Smooth muscle cell (in vitro differentiated cells): ENCODE data around the gene HOXC4. TPM values are rescaled to one million over a fixed set of nuclear protein-coding genes. Genes with fewer than 3 reads are reported as not detected.
A peak's percentile ranks its signal among the peaks of the same experiment; 100 is the strongest.

Experiments used
- DNase-seq: peaks from one replicate; lab custom pipeline; 2025; ENCODE audit not compliant: unreplicated experiment; lab: John Stamatoyannopoulos, UW
- H2AFZ ChIP-seq: fragments of 200-600 bp; sonication (generic); 2 replicates; pipeline ENCODE4 v1.6.0; 2016; ENCODE audit warnings: antibody characterized with exemption, low read depth, mild to moderate bottlenecking
- H3F3A ChIP-seq: fragments of 200-600 bp; sonication (generic); 2 replicates; pipeline ENCODE4 v1.6.0; 2017; ENCODE audit warnings: antibody characterized with exemption, low read depth
- H3K27ac ChIP-seq: fragments of 200-600 bp; sonication (generic); 2 replicates; pipeline ENCODE4 v1.5.1; 2016; ENCODE audit warnings: low read depth, mild to moderate bottlenecking
- H3K27me3 ChIP-seq: fragments of 200-600 bp; sonication (generic); 2 replicates; pipeline ENCODE4 v1.6.1; 2016; ENCODE audit warnings: low read depth, mild to moderate bottlenecking
- H3K36me3 ChIP-seq: fragments of 200-600 bp; sonication (generic); 2 replicates; pipeline ENCODE4 v1.5.1; 2016; ENCODE audit warnings: low read depth
- H3K4me1 ChIP-seq: fragments of 200-600 bp; sonication (generic); 2 replicates; pipeline ENCODE4 v1.5.1; 2016; ENCODE audit warnings: low read depth
- H3K4me2 ChIP-seq: fragments of 200-600 bp; sonication (generic); 2 replicates; pipeline ENCODE4 v1.6.0; 2016; ENCODE audit warnings: mild to moderate bottlenecking
- H3K4me3 ChIP-seq: fragments of 200-600 bp; sonication (generic); 2 replicates; pipeline ENCODE4 v1.5.1; 2016; ENCODE audit warnings: mild to moderate bottlenecking
- H3K79me2 ChIP-seq: fragments of 200-600 bp; sonication (generic); 2 replicates; pipeline ENCODE4 v1.6.0; 2016; ENCODE audit warnings: low read depth, mild to moderate bottlenecking
- H3K9ac ChIP-seq: fragments of 200-600 bp; sonication (generic); 2 replicates; pipeline ENCODE4 v1.6.0; 2016; ENCODE audit warnings: low read depth
- H3K9me3 ChIP-seq: fragments of 200-600 bp; sonication (generic); replicated peaks from 2 replicates; pipeline ENCODE4 v1.5.1; 2016; ENCODE audit warnings: low read depth
- H4K20me1 ChIP-seq: fragments of 200-600 bp; sonication (generic); 2 replicates; pipeline ENCODE4 v1.6.0; 2016; ENCODE audit warnings: low read depth
- WGBS: methylation state at CpG from one replicate; pipeline ENCODE4 v1.1.7; 2016; ENCODE audit warnings: low lambda C conversion rate; 5-methylcytosine and 5-hydroxymethylcytosine counted together
- polyA plus RNA-seq: library from polyadenylated mRNA; unstranded; fragments of >200 nt; fragmentation: Nextera tagmentation; extraction: Ambion mirVana; gene quantifications from 2 replicates; pipeline ENCODE4 v1.2.1, GENCODE V29; 2016
- total RNA-seq: library from RNA; depleted of rRNA; stranded (reverse); fragments of >200 nt; gene quantifications from 2 replicates; pipeline ENCODE4 v1.2.3, GENCODE V29; 2014
- TF ChIP-seq, protein P1 (sequence below): fragments of 200-600 bp; sonication (generic); IDR thresholded peaks from 2 replicates; pipeline ENCODE4 v1.5.1; 2017; ENCODE audit warnings: borderline replicate concordance, mild to moderate bottlenecking, antibody characterized with exemption; ENCODE audit not compliant: insufficient read depth, poor library complexity, severe bottlenecking

HOXC4 gene
- total and polyA plus RNA-seq, 2 experiments from 2014 or later = 0.49 to 1.2 TPM

DNA sequence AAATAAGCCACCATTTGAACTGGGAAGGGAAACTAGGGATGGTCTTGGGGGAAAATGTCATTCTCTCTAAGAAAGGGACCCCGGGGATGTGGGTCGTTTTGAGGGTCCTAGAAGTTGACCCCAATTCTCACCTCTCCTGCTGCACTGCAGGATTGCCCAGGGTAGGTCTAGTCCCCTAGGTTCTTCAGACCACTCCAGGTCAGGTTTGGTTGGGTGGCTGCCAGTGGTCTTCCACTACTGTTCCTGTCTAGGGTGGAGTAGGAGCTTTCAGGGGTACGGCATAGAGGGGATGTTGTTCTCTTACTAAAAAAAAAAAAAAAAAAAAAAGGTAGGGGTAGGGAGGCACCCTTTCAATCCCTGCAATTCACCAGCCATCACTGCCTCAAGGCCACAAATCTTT lies 37.6 kb upstream of the HOXC4 start:
- no peaks in the 10 kb centered on the region for H3K36me3 ChIP-seq
- H3K9me3 ChIP-seq = no peaks in the 10 kb centered on the region
- no peak overlapping the region for H3K27ac ChIP-seq
- no peak for DNase-seq
- H4K20me1 ChIP-seq = no peaks in the 10 kb centered on the region
- H3F3A ChIP-seq = no peaks in the 10 kb centered on the region
- H3K79me2 ChIP-seq = no peaks in the 10 kb centered on the region
- H2AFZ ChIP-seq = no peak overlapping the region
- 53% methylated on average over 3 of the region's 3 CpGs for WGBS
- H3K27me3 ChIP-seq = peaks cover 90% of the 10 kb centered on the region
- H3K9ac ChIP-seq = no peak overlapping the region
- peak overlapping the region; percentile 82 for H3K4me2 ChIP-seq
- TF ChIP-seq, protein P1, sequence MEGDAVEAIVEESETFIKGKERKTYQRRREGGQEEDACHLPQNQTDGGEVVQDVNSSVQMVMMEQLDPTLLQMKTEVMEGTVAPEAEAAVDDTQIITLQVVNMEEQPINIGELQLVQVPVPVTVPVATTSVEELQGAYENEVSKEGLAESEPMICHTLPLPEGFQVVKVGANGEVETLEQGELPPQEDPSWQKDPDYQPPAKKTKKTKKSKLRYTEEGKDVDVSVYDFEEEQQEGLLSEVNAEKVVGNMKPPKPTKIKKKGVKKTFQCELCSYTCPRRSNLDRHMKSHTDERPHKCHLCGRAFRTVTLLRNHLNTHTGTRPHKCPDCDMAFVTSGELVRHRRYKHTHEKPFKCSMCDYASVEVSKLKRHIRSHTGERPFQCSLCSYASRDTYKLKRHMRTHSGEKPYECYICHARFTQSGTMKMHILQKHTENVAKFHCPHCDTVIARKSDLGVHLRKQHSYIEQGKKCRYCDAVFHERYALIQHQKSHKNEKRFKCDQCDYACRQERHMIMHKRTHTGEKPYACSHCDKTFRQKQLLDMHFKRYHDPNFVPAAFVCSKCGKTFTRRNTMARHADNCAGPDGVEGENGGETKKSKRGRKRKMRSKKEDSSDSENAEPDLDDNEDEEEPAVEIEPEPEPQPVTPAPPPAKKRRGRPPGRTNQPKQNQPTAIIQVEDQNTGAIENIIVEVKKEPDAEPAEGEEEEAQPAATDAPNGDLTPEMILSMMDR = no peak
- peak overlapping the region; percentile 42 for H3K4me3 ChIP-seq
- peaks cover 3% of the 10 kb centered on the region for H3K4me1 ChIP-seq

DNA sequence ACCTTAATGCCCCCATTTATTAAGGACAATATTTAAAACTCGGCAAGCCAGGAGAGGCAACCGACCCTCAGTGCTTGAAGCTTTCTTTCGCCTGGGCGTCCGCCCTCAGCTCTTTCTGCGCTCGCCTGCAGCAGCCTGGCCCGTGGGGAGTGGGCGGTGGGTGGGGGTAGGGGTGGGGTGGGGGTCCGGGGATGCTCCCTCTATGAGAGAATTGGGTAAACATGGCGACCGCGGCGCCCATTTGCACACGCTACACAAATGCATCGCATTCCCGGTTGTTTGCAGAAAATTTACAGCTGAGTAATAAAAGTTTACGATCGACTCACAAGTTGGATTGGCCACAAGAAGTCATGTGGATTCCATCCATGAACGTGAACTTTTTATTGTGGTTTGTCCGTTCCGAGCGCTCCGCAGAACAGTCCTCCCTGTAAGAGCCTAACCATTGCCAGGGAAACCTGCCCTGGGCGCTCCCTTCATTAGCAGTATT lies 37.1 kb upstream of the HOXC4 start:
- H3K36me3 ChIP-seq = no peaks in the 10 kb centered on the region
- WGBS = 5% methylated on average over 24 of the region's 25 CpGs
- peaks cover 3% of the 10 kb centered on the region for H3K4me1 ChIP-seq
- TF ChIP-seq, protein P1 = no peak
- no peaks in the 10 kb centered on the region for H4K20me1 ChIP-seq
- H3F3A ChIP-seq = no peaks in the 10 kb centered on the region
- peaks cover 90% of the 10 kb centered on the region for H3K27me3 ChIP-seq
- H2AFZ ChIP-seq = no peak overlapping the region
- peak overlapping the region; percentile 20 for H3K27ac ChIP-seq
- no peaks in the 10 kb centered on the region for H3K9me3 ChIP-seq
- no peak overlapping the region for H3K9ac ChIP-seq
- H3K4me2 ChIP-seq = peak overlapping the region; percentile 82
- peak overlapping the region; percentile 42 for H3K4me3 ChIP-seq
- H3K79me2 ChIP-seq = peaks cover 4% of the 10 kb centered on the region
- no peak for DNase-seq

DNA sequence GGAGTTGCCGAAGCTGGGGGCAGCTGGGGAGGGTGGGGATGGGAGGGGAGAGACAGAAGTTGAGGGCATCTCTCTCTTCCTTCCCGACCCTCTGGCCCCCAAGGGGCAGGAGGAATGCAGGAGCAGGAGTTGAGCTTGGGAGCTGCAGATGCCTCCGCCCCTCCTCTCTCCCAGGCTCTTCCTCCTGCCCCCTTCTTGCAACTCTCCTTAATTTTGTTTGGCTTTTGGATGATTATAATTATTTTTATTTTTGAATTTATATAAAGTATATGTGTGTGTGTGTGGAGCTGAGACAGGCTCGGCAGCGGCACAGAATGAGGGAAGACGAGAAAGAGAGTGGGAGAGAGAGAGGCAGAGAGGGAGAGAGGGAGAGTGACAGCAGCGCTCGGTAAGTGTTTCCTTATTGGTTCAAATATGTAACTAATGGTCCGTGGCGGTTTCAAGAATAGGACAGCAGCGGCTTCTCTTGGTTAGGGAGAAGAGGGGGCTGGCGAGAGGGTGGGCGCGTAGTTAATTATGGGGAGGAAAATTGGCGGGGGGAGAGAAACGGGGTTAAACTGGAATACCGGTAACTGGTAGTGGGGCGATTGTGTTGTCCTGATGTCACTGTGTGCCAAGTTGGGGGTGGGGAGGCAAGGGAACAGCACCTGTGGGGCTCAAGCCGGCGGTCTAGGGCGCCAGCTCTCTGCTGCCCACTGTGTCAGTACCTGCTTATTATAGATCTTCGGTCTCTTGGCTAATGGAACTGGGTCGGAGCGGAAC lies 36.4 kb upstream of the HOXC4 start:
- Histone ChIP-seq H3K4me3 (peak overlapping the region; percentile 42), H3K4me1 (peaks cover 3% of the 10 kb centered on the region), H3K4me2 (peak overlapping the region; percentile 82), H3K9me3 (no peaks in the 10 kb centered on the region), H4K20me1 (no peaks in the 10 kb centered on the region), H3K79me2 (peaks cover 11% of the 10 kb centered on the region), H3K9ac (no peak overlapping the region), H2AFZ (peak overlapping the region; percentile 28), H3K36me3 (no peaks in the 10 kb centered on the region), H3F3A (no peaks in the 10 kb centered on the region), H3K27me3 (peaks cover 90% of the 10 kb centered on the region), H3K27ac (peak overlapping the region; percentile 20)
- 5% methylated on average over 22 of the region's 24 CpGs for WGBS
- TF ChIP-seq, protein P1 = no peak
- no peak for DNase-seq
